Natural killer cell (primary cell): Measurements from ENCODE around the gene C17orf107. TPM values are rescaled to one million over a fixed set of nuclear protein-coding genes. Genes with fewer than 3 reads are reported as not detected.

Source experiments
- ATAC-seq, 3 donors: fragments of 150-1000 bp in 2 of 3; fragments of 200-7000 bp in 1 of 3; cut with Tn5 transposase; 1 replicate in 1 of 3; 2 replicates in 2 of 3; pipeline ENCODE4 v1.10.0; 2021; ENCODE audit warnings: mild to moderate bottlenecking in 2 of 3, moderate library complexity in 2 of 3
- DNase-seq, 2 donors: peaks; one replicate each; pipeline versions ENCODE4 v3.0.0 to v3.0.0-alpha.2; 2013 to 2021; ENCODE audit warnings: mixed read lengths in 1 of 2
- H3K27ac ChIP-seq: one replicate; pipeline ENCODE4 v1.5.1; 2013; ENCODE audit warnings: mild to moderate bottlenecking, low read length
- H3K27me3 ChIP-seq: one replicate; pipeline ENCODE4 v1.6.1; 2013; ENCODE audit warnings: low read length; ENCODE audit not compliant: control insufficient read depth, insufficient read depth
- H3K36me3 ChIP-seq: one replicate; pipeline ENCODE4 v1.6.1; 2013; ENCODE audit warnings: low read length; ENCODE audit not compliant: control insufficient read depth, insufficient read depth
- H3K4me1 ChIP-seq: one replicate; pipeline ENCODE4 v1.6.1; 2013; ENCODE audit warnings: low read length; ENCODE audit not compliant: control insufficient read depth, insufficient read depth
- H3K4me3 ChIP-seq: one replicate; pipeline ENCODE4 v1.5.1; 2013; ENCODE audit warnings: low read length
- H3K9me3 ChIP-seq: one replicate; pipeline ENCODE4 v1.6.1; 2013; ENCODE audit warnings: low read length; ENCODE audit not compliant: control insufficient read depth, insufficient read depth
- H3K27ac Mint-ChIP-seq, 2 donors: one replicate each; pipeline ENCODE4 v1.8.0; 2022; ENCODE audit warnings: mild to moderate bottlenecking in 2 of 2, mixed read lengths in 2 of 2, moderate library complexity in 1 of 2
- H3K27me3 Mint-ChIP-seq, 2 donors: one replicate each; pipeline ENCODE4 v1.8.0; 2022; ENCODE audit warnings: low read depth in 2 of 2, mixed read lengths in 2 of 2
- H3K36me3 Mint-ChIP-seq: one replicate; pipeline ENCODE4 v1.8.0; 2022; ENCODE audit warnings: mixed read lengths
- H3K4me1 Mint-ChIP-seq, 2 donors: one replicate each; pipeline ENCODE4 v1.8.0; 2022; ENCODE audit warnings: mixed read lengths in 2 of 2
- H3K4me3 Mint-ChIP-seq: one replicate; pipeline ENCODE4 v1.8.0; 2022; ENCODE audit warnings: mild to moderate bottlenecking, moderate library complexity, mixed read lengths
- H3K9me3 Mint-ChIP-seq, 2 donors: one replicate each; pipeline ENCODE4 v1.8.0; 2022; ENCODE audit warnings: mixed read lengths in 2 of 2
- WGBS: methylation state at CpG from one replicate; pipeline ENCODE4 v1.1.7; 2013; ENCODE audit warnings: missing lambda C conversion rate; ENCODE audit not compliant: insufficient coverage; 5-methylcytosine and 5-hydroxymethylcytosine counted together
- intact Hi-C: fragments of 100-400 bp; cut with micrococcal nuclease; formaldehyde crosslinking; loops from one replicate; pipeline ENCODE4 v1.14.2; 2022
- total RNA-seq, 4 donors: library from RNA; stranded (reverse); fragments of 120-200 nt in 1 of 4; gene quantifications; one replicate each; pipeline versions ENCODE4 v1.2.3 to v1.2.4, GENCODE V29; 2013 to 2022
- TF ChIP-seq, protein P1 (sequence below): fragments of 200-600 bp; IDR thresholded peaks from one replicate; pipeline ENCODE4 v1.8.0; 2022; ENCODE audit warnings: antibody characterized with exemption

C17orf107 gene
- total RNA-seq, 3 donors from 2014 or later (not counting 1 experiment from before 2014, with no cell fraction given), result 24.4 to 30.2 (median 27.5) TPM

DNA sequence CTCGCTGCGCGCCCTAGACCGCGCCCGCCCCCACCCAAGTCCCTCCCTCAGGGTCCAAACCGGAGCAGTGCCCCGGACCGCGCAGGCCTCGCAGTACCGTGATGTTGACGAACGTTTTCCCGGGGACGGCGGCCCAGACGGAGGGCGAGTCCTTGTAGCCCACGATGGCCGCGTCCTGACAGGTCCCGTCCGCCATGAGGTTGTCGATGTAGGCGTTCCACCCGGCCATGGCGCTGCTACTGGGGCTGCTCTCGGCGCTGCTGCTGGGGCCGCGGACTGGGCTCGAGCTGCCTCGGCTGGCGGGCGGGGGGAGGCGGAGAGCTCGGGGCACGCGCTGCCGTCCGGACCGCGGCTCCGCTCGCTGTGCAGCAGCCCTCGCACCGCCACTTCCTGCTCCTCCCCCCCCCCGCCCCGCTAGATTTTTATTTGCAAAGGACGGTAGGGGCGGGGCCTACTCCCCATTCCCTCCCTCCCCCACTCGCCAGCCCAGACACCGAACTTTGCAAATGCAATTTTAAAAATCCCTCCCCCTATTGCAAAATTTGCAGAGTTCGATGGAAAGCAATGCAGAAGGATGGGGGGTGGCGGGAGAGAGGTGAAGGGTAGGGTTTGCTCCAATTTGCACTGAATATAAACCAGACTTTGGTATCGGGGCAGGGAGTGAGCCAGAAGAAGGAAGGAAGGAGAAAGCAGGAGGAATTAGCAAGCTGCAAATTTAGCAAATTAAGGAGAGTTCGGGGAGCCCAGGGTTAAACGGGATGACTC lies 49.0 kb downstream of the C17orf107 start, which contains the start of gene PFN1:
Gene PFN1 (minus strand): TSS at position 365 of the 765 bp plus-strand sequence. CDS start 136 bp downstream, at position 229.
- Histone ChIP-seq H3K27me3 (no peaks in the 10 kb centered on the region), H3K36me3 (peaks cover 38% of the 10 kb centered on the region), H3K4me3 (peak within 1 kb of the TSS; percentile 99), H3K4me1 (peaks cover 50% of the 10 kb centered on the region), H3K27ac (peak within 1 kb of the TSS; percentile 97), H3K9me3 (no peaks in the 10 kb centered on the region)
- Mint-ChIP-seq H3K4me3 (peak within 1 kb of the TSS; percentile 91), H3K27ac (peak within 1 kb of the TSS; percentile 87 to 93), H3K9me3 (no peaks in the 10 kb centered on the region), H3K4me1 (peaks cover 50 to 57% of the 10 kb centered on the region in 2 donors), H3K36me3 (peaks cover 14% of the 10 kb centered on the region), H3K27me3 (peaks cover 0 to 2% of the 10 kb centered on the region in 2 donors)
- TF ChIP-seq, protein P1, sequence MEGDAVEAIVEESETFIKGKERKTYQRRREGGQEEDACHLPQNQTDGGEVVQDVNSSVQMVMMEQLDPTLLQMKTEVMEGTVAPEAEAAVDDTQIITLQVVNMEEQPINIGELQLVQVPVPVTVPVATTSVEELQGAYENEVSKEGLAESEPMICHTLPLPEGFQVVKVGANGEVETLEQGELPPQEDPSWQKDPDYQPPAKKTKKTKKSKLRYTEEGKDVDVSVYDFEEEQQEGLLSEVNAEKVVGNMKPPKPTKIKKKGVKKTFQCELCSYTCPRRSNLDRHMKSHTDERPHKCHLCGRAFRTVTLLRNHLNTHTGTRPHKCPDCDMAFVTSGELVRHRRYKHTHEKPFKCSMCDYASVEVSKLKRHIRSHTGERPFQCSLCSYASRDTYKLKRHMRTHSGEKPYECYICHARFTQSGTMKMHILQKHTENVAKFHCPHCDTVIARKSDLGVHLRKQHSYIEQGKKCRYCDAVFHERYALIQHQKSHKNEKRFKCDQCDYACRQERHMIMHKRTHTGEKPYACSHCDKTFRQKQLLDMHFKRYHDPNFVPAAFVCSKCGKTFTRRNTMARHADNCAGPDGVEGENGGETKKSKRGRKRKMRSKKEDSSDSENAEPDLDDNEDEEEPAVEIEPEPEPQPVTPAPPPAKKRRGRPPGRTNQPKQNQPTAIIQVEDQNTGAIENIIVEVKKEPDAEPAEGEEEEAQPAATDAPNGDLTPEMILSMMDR, result no peak
- peak; percentile 80 to 96 for DNase-seq
- WGBS, result under 1% methylated on average over 53 of the region's 59 CpGs
- ATAC-seq, result peak; percentile 49 to 76 (median 61)
- intact Hi-C loops, result loop anchor here (1.0 to 5.0 kb wide), 3 partner anchors 8 to 469 kb away; partner anchors contain the start of genes NUP88, RNF167, SLC25A11 and SPAG7

DNA sequence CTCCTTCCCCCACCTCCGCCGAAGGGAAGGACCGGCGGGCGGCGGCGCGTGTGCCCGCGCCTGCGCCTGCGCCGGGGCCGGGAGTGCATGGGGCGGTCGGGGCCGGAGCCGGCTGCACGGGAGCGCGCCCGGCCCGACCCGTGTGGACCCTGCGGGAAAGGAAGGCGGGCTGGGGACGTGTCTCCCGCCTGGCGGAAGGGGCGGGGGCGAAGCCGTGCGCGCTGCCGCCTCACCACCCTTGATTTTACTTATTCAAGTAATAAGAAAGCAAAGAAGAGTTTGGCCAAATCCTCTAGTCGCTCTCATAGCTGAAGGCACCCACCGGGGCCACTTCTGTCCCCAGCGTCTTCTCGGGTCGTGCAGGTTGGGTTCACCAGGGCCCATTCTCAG lies 49.6 kb downstream of the C17orf107 start:
- peaks cover 45% of the 10 kb centered on the region for H3K4me1 ChIP-seq
- TF ChIP-seq, protein P1, result no peak
- under 1% methylated on average over 40 of the region's 40 CpGs for WGBS
- H3K4me1 Mint-ChIP-seq, result peaks cover 45 to 52% of the 10 kb centered on the region in 2 donors
- peaks cover 14% of the 10 kb centered on the region for H3K36me3 Mint-ChIP-seq
- DNase-seq (peak; percentile 72 to 87), ATAC-seq (peak; percentile 30 to 69 (median 58))
- H3K27ac Mint-ChIP-seq, result peak overlapping the region; percentile 87 to 93
- H3K9me3 Mint-ChIP-seq, result no peaks in the 10 kb centered on the region
- H3K9me3 ChIP-seq, result no peaks in the 10 kb centered on the region
- peak overlapping the region; percentile 91 for H3K4me3 Mint-ChIP-seq
- peaks cover 0 to 2% of the 10 kb centered on the region in 2 donors for H3K27me3 Mint-ChIP-seq
- peak overlapping the region; percentile 97 for H3K27ac ChIP-seq
- H3K36me3 ChIP-seq, result peaks cover 34% of the 10 kb centered on the region
- intact Hi-C loops, result loop anchor here (1.0 to 5.0 kb wide), 3 partner anchors 9 to 468 kb away; partner anchors contain the start of genes NUP88, RNF167, SLC25A11 and SPAG7
- no peaks in the 10 kb centered on the region for H3K27me3 ChIP-seq
- H3K4me3 ChIP-seq, result peak overlapping the region; percentile 99

- Mint-ChIP-seq H3K36me3 (peaks cover 14% of the 10 kb centered on the region), H3K27me3 (peaks cover 0 to 2% of the 10 kb centered on the region in 2 donors), H3K4me3 (peak overlapping the region; percentile 74), H3K9me3 (no peaks in the 10 kb centered on the region), H3K4me1 (peaks cover 39 to 46% of the 10 kb centered on the region in 2 donors), H3K27ac (peak overlapping the region; percentile 87 to 93)
- H3K9me3 ChIP-seq, result no peaks in the 10 kb centered on the region
- H3K27ac ChIP-seq, result peak overlapping the region; percentile 97
- H3K4me3 ChIP-seq, result peak overlapping the region; percentile 99
- H3K36me3 ChIP-seq, result peaks cover 29% of the 10 kb centered on the region
- H3K4me1 ChIP-seq, result peaks cover 39% of the 10 kb centered on the region
- WGBS, result under 1% methylated on average over 67 of the region's 75 CpGs
- TF ChIP-seq, protein P1, result no peak
- intact Hi-C loops, result loop anchor here (5.0 kb wide), 1 partner anchor 468 kb away; the partner anchor contains the start of gene NUP88
- ATAC-seq (peak; percentile 31 to 68 (median 56)), DNase-seq (peak; percentile 79 to 93)
- no peaks in the 10 kb centered on the region for H3K27me3 ChIP-seq
These were observed 50.2 kb downstream of the C17orf107 start for GRCh38 chr17:4949321-4950074.
